Fibroblast of peridontal ligament (primary cell): ENCODE data around the gene PAIP1.
"Not testable (repeated sequence)": the region's sequence is repeated elsewhere in the genome, so short reads cannot be mapped to it uniquely, and the experiment has no call there.

ENCODE experiments used
- DNase-seq: peaks from one replicate; pipeline ENCODE4 v3.0.0-alpha.2; 2010; ENCODE audit errors: extremely low read depth

Gene PAIP1

DNA sequence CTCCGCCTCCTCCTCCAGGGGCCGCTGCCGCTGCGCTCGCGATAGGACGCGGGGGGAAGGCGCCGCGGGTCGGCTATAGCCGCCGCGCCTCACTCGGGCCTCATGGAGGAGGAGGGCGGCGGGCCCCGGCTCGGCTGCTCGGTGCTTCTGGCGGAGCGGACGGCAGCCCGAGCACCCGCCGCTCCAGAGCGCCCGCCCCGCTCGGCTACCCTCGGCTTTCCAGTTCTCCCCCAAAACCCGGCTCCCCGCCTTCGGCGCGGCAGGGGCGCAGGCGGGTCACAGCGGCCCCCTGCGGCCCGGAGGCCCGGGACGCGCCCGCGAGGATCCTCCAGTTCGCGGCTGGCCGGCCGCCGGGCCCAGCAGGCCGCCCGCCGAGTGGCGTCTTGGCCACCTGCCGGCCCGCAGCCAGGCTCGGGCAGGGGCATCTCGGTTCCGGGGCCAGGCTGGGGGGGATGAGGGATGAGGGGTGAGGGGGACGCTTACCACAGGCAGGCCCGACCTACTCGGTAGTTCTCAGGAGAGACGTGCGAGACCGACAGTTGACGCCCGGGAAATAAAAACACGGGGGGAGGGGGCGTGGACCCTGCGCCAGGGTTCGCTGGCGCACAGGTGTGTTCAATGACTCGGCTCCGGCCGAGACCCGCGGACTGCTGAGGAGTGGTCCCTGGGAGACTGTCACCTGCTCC, at the start of gene PAIP1:
PAIP1 (minus strand) TSS at position 221 of the 686 bp plus-strand sequence. CDS start 231 bp downstream, outside the sequence.
- peak; percentile 78 for DNase-seq

DNA sequence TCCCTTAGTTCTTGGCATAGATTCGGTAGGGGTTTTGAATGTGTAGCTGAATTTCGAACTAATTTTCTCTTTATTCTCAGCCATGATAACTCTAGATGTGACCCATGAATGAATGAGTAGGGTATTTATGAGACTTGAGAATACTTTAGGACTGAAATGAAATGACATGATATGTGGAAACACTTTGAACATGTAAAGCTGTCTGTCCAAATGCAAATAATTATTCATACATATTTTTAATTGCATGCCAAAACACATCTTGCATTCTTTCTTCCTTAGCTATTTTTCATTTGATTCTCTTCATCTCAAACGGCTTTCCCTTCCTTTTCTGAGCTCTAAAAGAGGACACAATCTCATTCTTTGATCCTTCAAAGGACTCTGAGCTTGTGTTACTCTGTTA, 49.5 kb upstream of the PAIP1 start:
- DNase-seq: no peak

DNA sequence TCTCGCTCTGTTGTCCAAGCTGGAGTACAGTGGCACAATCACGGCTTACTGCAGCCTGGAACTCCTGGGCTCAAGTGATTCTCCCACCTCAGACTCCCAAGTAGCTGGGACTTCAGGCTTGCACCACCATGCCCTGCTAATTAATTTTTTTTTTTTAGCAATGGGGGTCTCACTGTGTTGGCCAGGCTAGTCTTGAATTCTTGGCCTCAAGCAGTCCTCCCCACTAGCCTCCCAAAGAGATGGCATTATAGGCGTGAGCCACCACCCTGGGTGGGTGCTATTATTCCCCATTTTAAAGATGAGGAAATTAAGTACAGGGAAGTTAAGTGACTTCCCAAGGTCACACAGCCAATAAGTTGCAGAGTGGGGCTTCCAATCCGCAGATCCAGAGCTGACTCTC, 47.8 kb upstream of the PAIP1 start:
- no peak for DNase-seq

DNA sequence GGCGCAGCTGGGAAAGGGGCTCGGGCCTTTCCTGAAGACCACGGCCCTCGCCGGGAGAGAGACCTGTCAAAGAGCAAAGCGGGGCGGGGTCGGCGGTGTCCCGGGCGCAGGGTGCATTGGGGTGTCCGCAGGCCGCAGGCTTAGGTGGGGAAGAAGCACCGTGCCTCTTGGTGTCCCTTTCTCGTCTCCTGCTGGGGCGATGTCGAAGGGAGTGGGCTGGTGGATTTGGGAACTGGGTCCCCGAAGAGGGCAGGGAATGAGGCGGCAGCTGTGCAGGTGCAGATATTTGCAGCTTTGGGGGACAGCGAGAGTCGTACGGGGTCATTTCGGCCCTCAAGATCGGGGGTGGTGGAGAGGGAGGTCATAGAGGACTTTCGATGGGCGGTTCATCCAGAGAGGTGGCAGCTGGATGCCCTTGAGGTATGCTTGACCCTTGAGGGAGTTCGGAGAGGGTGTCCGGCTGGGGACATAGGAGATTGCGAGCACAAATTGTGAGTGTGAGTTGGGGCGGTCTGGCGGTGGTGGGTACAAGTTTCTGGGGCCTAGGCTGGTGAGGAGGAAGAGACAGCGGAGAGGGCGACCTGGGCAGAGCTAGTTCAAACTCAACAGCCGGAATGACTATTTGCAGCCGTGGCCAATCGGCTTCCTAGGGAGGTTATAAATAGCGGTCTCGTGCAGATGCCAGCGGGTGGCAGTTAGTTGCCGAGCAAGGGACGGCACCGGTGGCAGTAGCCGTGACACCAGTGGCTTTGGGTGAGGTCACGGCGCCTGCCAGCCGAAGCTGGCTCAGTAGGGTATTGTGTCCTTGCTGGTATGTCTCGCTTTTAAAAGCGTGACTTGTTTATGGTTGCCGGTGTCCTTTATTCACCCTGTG, 46.7 kb upstream of the PAIP1 start:
- peak; percentile 47 for DNase-seq

DNA sequence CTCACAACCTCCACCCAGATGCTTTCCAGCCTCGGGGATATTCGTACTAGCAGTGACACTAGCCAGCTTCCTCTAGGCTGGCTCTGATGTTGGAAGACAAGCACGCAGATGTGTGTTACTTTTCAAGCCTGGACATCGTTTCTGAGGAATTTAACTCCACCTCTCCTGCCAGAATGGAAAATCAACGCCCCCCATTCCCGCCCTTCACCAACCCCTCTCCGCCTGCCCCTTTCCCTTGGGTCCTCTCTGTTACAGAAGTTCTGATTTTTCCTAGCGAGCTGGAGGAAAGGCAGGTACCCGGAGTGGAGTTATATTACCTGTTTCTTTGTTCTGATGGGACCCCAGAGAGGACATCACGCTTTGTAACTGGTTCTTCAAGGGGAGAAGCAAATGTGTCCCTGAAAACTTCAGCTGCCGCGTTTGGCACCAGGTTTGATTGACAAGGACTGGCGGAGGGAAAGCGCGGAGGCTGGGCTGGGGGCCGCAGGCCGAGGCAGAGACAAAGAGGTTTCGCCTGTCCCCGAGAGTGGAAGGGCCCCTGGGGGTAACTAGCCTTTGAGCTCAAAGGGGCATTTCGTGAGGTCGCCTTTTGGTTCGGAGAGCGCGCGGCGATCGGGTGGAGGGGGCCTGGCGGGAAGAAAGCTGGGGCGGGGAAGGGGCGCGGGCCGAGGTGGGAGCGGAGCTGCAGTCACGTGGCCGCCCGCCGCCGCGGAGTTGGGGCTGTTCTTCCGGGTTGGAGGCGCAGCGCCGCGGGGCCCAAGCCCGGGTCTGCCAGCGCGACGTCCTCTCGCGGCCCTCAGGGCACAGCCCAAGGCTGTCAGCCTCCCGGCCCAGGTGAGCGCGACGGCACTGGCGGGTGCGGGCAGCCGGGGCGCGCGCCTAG, 45.8 kb upstream of the PAIP1 start, which contains the start of gene NNT:
NNT (plus strand) TSS at position 720 of the 883 bp plus-strand sequence. CDS start 6,016 bp downstream, outside the sequence.
- peak; percentile 57 for DNase-seq

GRCh38 chr5:43601454-43602260, 44.8 kb upstream of the PAIP1 start:
- DNase-seq: peak; percentile 22

- not testable (repeated sequence) for DNase-seq
Measured at GRCh38 chr5:43598927-43599326, 42.0 kb upstream of the PAIP1 start.

GRCh38 chr5:43592363-43592762, 35.5 kb upstream of the PAIP1 start:
- DNase-seq: no peak

GRCh38 chr5:43590700-43591099, 33.8 kb upstream of the PAIP1 start:
- no peak for DNase-seq

GRCh38 chr5:43589310-43589709, 32.4 kb upstream of the PAIP1 start:
- DNase-seq: no peak

- DNase-seq: no peak
Measured at GRCh38 chr5:43588842-43589241, 32.0 kb upstream of the PAIP1 start.

DNA sequence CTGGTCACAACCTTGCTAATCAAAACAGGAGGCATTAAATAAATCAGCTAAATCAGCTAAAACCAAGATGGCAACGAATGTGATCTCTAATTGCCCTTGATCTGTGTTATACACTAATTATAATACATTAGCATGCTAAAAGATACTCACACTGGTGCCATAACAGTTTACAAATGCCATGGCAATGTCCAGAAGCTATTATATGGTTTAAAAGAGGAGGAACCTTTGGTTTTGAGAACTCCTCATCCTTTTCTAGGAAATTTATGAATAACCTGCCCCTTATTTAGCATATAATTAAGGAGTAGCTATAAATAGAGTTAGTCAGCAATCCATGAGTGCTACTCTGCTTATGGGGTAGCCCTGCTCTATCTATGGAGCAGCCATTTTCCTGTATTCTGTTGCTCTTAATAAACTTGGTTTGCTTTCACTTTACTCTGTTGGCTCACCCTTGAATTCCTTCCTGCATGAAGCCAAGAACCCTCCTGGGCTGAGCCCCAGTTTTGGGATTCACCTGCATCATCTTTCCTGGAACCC, 27.4 kb upstream of the PAIP1 start:
- DNase-seq: no peak

GRCh38 chr5:43583724-43584123, 26.8 kb upstream of the PAIP1 start:
- DNase-seq: no peak

GRCh38 chr5:43582082-43583005, 25.5 kb upstream of the PAIP1 start:
- DNase-seq: no peak

- DNase-seq: no peak
Measured at GRCh38 chr5:43581398-43581797, 24.5 kb upstream of the PAIP1 start.

DNA sequence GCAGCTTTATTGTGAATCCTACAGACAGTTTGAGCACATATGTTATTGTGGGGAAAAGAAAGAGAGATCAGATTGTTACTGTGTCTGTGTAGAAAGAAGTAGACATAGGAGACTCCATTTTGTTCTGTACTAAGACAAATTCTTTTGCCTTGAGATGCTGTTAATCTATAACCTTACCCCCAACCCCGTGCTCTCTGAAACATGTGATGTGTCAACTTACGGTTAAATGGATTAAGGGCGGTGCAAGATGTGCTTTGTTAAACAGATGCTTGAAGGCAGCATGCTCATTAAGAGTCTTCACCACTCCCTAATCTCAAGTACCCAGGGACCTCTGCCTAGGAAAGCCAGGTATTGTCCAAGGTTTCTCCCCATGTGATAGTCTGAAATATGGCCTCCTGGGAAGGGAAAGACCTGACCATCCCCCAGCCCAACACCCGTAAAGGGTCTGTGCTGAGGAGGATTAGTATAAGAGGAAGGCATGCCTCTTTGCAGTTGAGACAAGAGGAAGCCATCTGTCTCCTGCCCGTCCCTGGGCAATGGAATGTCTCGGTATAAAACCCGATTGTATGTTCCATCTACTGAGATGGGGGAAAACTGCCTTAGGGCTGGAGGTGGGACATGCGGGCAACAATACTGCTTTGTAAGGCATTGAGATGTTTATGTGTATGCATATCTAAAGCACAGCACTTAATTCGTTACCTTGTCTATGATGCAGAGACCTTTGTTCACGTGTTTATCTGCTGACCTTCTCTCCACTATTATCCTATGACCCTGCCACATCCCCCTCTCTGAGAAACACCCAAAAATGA, 23.7 kb upstream of the PAIP1 start:
- not testable (repeated sequence) for DNase-seq

- DNase-seq: peak; percentile 78
Measured at GRCh38 chr5:43573058-43573457, 16.2 kb upstream of the PAIP1 start.

GRCh38 chr5:43572357-43572756, 15.5 kb upstream of the PAIP1 start:
- DNase-seq: no peak

GRCh38 chr5:43571237-43571636, 14.4 kb upstream of the PAIP1 start:
- peak; percentile 24 for DNase-seq
